ENCODE data around the gene MICAL2.

MICAL2 gene

GRCh38 chr11:12171921-12172320 is 61.5 kb downstream of the MICAL2 start:
- H3K9me3 Mint-ChIP-seq = no peaks in the 10 kb centered on the region
- H3K27me3 Mint-ChIP-seq (ENCODE audit: low read depth) = no peaks in the 10 kb centered on the region
- DNase-seq (ENCODE audit: low spot score) = no peak
- H3K27ac Mint-ChIP-seq = no peak overlapping the region
- H3K4me1 Mint-ChIP-seq (ENCODE audit: low read depth) = peaks cover 57% of the 10 kb centered on the region
- H3K4me3 Mint-ChIP-seq = no peak overlapping the region
- H3K36me3 Mint-ChIP-seq (ENCODE audit: low read depth) = peaks cover 25% of the 10 kb centered on the region

GRCh38 chr11:12172493-12173013 is 62.2 kb downstream of the MICAL2 start:
- H3K36me3 Mint-ChIP-seq (ENCODE audit: low read depth) = peaks cover 25% of the 10 kb centered on the region

GRCh38 chr11:12173111-12173510 is 62.7 kb downstream of the MICAL2 start:
- no peak for DNase-seq (ENCODE audit: low spot score)
- no peaks in the 10 kb centered on the region for H3K27me3 Mint-ChIP-seq (ENCODE audit: low read depth)
- H3K4me1 Mint-ChIP-seq (ENCODE audit: low read depth) = peaks cover 64% of the 10 kb centered on the region
- peak overlapping the region; percentile 85 for H3K27ac Mint-ChIP-seq
- H3K36me3 Mint-ChIP-seq (ENCODE audit: low read depth) = peaks cover 27% of the 10 kb centered on the region
- no peaks in the 10 kb centered on the region for H3K9me3 Mint-ChIP-seq
- H3K4me3 Mint-ChIP-seq = peak overlapping the region; percentile 20

More at GRCh38 chr11:12172493-12173013, 62.2 kb downstream of the MICAL2 start:
- no peaks in the 10 kb centered on the region for H3K9me3 Mint-ChIP-seq
- peak overlapping the region; percentile 74 for H3K27ac Mint-ChIP-seq
- DNase-seq (ENCODE audit: low spot score) = no peak
- no peak overlapping the region for H3K4me3 Mint-ChIP-seq
- H3K27me3 Mint-ChIP-seq (ENCODE audit: low read depth) = no peaks in the 10 kb centered on the region
- H3K4me1 Mint-ChIP-seq (ENCODE audit: low read depth) = peaks cover 60% of the 10 kb centered on the region

GRCh38 chr11:12174128-12174476 is 63.7 kb downstream of the MICAL2 start:
- Mint-ChIP-seq H3K36me3 (ENCODE audit: low read depth) (peaks cover 27% of the 10 kb centered on the region), H3K27ac (peak overlapping the region; percentile 95), H3K27me3 (ENCODE audit: low read depth) (no peaks in the 10 kb centered on the region), H3K4me3 (peak overlapping the region; percentile 77), H3K4me1 (ENCODE audit: low read depth) (peaks cover 68% of the 10 kb centered on the region), H3K9me3 (no peaks in the 10 kb centered on the region)
- DNase-seq (ENCODE audit: low spot score) = no peak

GRCh38 chr11:12174477-12175143 is 64.2 kb downstream of the MICAL2 start:
- no peaks in the 10 kb centered on the region for H3K27me3 Mint-ChIP-seq (ENCODE audit: low read depth)
- peak overlapping the region; percentile 77 for H3K4me3 Mint-ChIP-seq
- H3K4me1 Mint-ChIP-seq (ENCODE audit: low read depth) = peaks cover 71% of the 10 kb centered on the region
- DNase-seq (ENCODE audit: low spot score) = peak; percentile 48
- no peaks in the 10 kb centered on the region for H3K9me3 Mint-ChIP-seq
- peak overlapping the region; percentile 95 for H3K27ac Mint-ChIP-seq
- peaks cover 26% of the 10 kb centered on the region for H3K36me3 Mint-ChIP-seq (ENCODE audit: low read depth)

- no peaks in the 10 kb centered on the region for H3K9me3 Mint-ChIP-seq
- H3K36me3 Mint-ChIP-seq (ENCODE audit: low read depth) = peaks cover 27% of the 10 kb centered on the region
- H3K4me1 Mint-ChIP-seq (ENCODE audit: low read depth) = peaks cover 74% of the 10 kb centered on the region
- H3K27ac Mint-ChIP-seq = peak overlapping the region; percentile 95
- DNase-seq (ENCODE audit: low spot score) = peak; percentile 58
- H3K27me3 Mint-ChIP-seq (ENCODE audit: low read depth) = no peaks in the 10 kb centered on the region
- peak overlapping the region; percentile 35 for H3K4me3 Mint-ChIP-seq
Observed at GRCh38 chr11:12175694-12176241, 65.4 kb downstream of the MICAL2 start.

GRCh38 chr11:12176410-12176809 is 66.0 kb downstream of the MICAL2 start:
- peak overlapping the region; percentile 35 for H3K4me3 Mint-ChIP-seq
- peaks cover 23% of the 10 kb centered on the region for H3K36me3 Mint-ChIP-seq (ENCODE audit: low read depth)
- no peak for DNase-seq (ENCODE audit: low spot score)
- H3K27me3 Mint-ChIP-seq (ENCODE audit: low read depth) = no peaks in the 10 kb centered on the region
- peaks cover 71% of the 10 kb centered on the region for H3K4me1 Mint-ChIP-seq (ENCODE audit: low read depth)
- H3K27ac Mint-ChIP-seq = peak overlapping the region; percentile 95
- no peaks in the 10 kb centered on the region for H3K9me3 Mint-ChIP-seq

GRCh38 chr11:12177739-12178338 is 67.4 kb downstream of the MICAL2 start:
- Mint-ChIP-seq H3K4me3 (no peak overlapping the region), H3K36me3 (ENCODE audit: low read depth) (peaks cover 19% of the 10 kb centered on the region), H3K9me3 (no peaks in the 10 kb centered on the region), H3K27me3 (ENCODE audit: low read depth) (no peaks in the 10 kb centered on the region), H3K4me1 (ENCODE audit: low read depth) (peaks cover 65% of the 10 kb centered on the region), H3K27ac (peak overlapping the region; percentile 54)
- DNase-seq (ENCODE audit: low spot score) = no peak

- Mint-ChIP-seq H3K36me3 (ENCODE audit: low read depth) (peaks cover 19% of the 10 kb centered on the region), H3K27me3 (ENCODE audit: low read depth) (no peaks in the 10 kb centered on the region), H3K27ac (peak overlapping the region; percentile 80), H3K9me3 (no peaks in the 10 kb centered on the region), H3K4me1 (ENCODE audit: low read depth) (peaks cover 63% of the 10 kb centered on the region), H3K4me3 (peak overlapping the region; percentile 43)
- no peak for DNase-seq (ENCODE audit: low spot score)
Observed at GRCh38 chr11:12179019-12179418, 68.6 kb downstream of the MICAL2 start.

GRCh38 chr11:12179531-12179930 is 69.1 kb downstream of the MICAL2 start:
- peak overlapping the region; percentile 43 for H3K4me3 Mint-ChIP-seq
- no peak for DNase-seq (ENCODE audit: low spot score)
- peak overlapping the region; percentile 80 for H3K27ac Mint-ChIP-seq
- H3K9me3 Mint-ChIP-seq = no peaks in the 10 kb centered on the region
- H3K27me3 Mint-ChIP-seq (ENCODE audit: low read depth) = no peaks in the 10 kb centered on the region
- H3K36me3 Mint-ChIP-seq (ENCODE audit: low read depth) = peaks cover 19% of the 10 kb centered on the region
- peaks cover 59% of the 10 kb centered on the region for H3K4me1 Mint-ChIP-seq (ENCODE audit: low read depth)

GRCh38 chr11:12180257-12181205 is 70.1 kb downstream of the MICAL2 start:
- Mint-ChIP-seq H3K27me3 (ENCODE audit: low read depth) (no peaks in the 10 kb centered on the region), H3K4me3 (no peak overlapping the region), H3K27ac (no peak overlapping the region)

GRCh38 chr11:12182302-12182675 is 71.9 kb downstream of the MICAL2 start:
- H3K4me1 Mint-ChIP-seq (ENCODE audit: low read depth) = peaks cover 54% of the 10 kb centered on the region
- H3K4me3 Mint-ChIP-seq = no peak overlapping the region
- peaks cover 10% of the 10 kb centered on the region for H3K36me3 Mint-ChIP-seq (ENCODE audit: low read depth)
- no peak for DNase-seq (ENCODE audit: low spot score)
- H3K9me3 Mint-ChIP-seq = no peaks in the 10 kb centered on the region
- H3K27ac Mint-ChIP-seq = no peak overlapping the region
- no peaks in the 10 kb centered on the region for H3K27me3 Mint-ChIP-seq (ENCODE audit: low read depth)

More at GRCh38 chr11:12180257-12181205, 70.1 kb downstream of the MICAL2 start:
- peaks cover 12% of the 10 kb centered on the region for H3K36me3 Mint-ChIP-seq (ENCODE audit: low read depth)
- peaks cover 56% of the 10 kb centered on the region for H3K4me1 Mint-ChIP-seq (ENCODE audit: low read depth)
- no peaks in the 10 kb centered on the region for H3K9me3 Mint-ChIP-seq
- DNase-seq (ENCODE audit: low spot score) = no peak

- Mint-ChIP-seq H3K4me3 (no peak overlapping the region), H3K36me3 (ENCODE audit: low read depth) (peaks cover 8% of the 10 kb centered on the region), H3K27ac (no peak overlapping the region), H3K27me3 (ENCODE audit: low read depth) (no peaks in the 10 kb centered on the region), H3K4me1 (ENCODE audit: low read depth) (peaks cover 49% of the 10 kb centered on the region), H3K9me3 (no peaks in the 10 kb centered on the region)
- no peak for DNase-seq (ENCODE audit: low spot score)
Observed at GRCh38 chr11:12182676-12183541, 72.5 kb downstream of the MICAL2 start.
